Upper lobe of left lung (tissue), 6 donors: ENCODE results near the gene TASL. TPM values are rescaled to one million over a fixed set of nuclear protein-coding genes. Genes with fewer than 3 reads are reported as not detected.
A peak's percentile ranks its signal among the peaks of the same experiment; 100 is the strongest.

ENCODE experiments used
- ATAC-seq, 2 donors: fragments of 200-7000 bp; cut with Tn5 transposase; one replicate each; pipeline ENCODE4 v1.9.1; 2022; ENCODE audit warnings: mild to moderate bottlenecking in 2 of 2, moderate library complexity in 2 of 2; ENCODE audit not compliant: low FRiP score in 2 of 2
- DNase-seq, 2 donors: peaks; one replicate each; pipeline ENCODE4 v3.0.0-alpha.2; 2019 to 2020
- H3K27ac ChIP-seq, 4 donors: fragments of 200-600 bp; sonication (generic); one replicate each; pipeline ENCODE4 v1.5.1; 2016 to 2019
- H3K27me3 ChIP-seq, 4 donors: fragments of 200-600 bp; sonication (generic); one replicate each; pipeline ENCODE4 v1.5.1; 2017 to 2019
- H3K36me3 ChIP-seq, 4 donors: fragments of 200-600 bp; sonication (generic); one replicate each; pipeline ENCODE4 v1.5.1; 2016 to 2019
- H3K4me1 ChIP-seq, 4 donors: fragments of 200-600 bp; sonication (generic); one replicate each; pipeline ENCODE4 v1.5.1; 2018 to 2019
- H3K4me3 ChIP-seq, 4 donors: fragments of 200-600 bp; sonication (generic); one replicate each; pipeline ENCODE4 v1.5.1; 2017 to 2019; ENCODE audit warnings: mild to moderate bottlenecking in 2 of 4, moderate library complexity in 1 of 4
- H3K9me3 ChIP-seq, 4 donors: fragments of 200-600 bp; sonication (generic); one replicate each; pipeline ENCODE4 v1.5.1; 2018 to 2019
- EP300 ChIP-seq, 4 donors: sonication (generic); formaldehyde crosslinking; IDR thresholded peaks; one replicate each; pipeline ENCODE4 v1.5.1; 2017; ENCODE audit warnings: antibody characterized with exemption in 4 of 4, control low read depth in 2 of 4
- POLR2A ChIP-seq, 4 donors: fragments of 450-650 bp; IDR thresholded peaks; one replicate each; pipeline ENCODE4 v1.5.1; 2016 to 2017; ENCODE audit warnings: antibody characterized with exemption in 4 of 4, mild to moderate bottlenecking in 2 of 4
- POLR2AphosphoS5 ChIP-seq, 2 donors: sonication (generic); formaldehyde crosslinking; IDR thresholded peaks; one replicate each; pipeline ENCODE4 v1.5.1; 2017; ENCODE audit warnings: antibody characterized with exemption in 2 of 2
- WGBS, 2 donors: methylation state at CpG; one replicate each; pipeline ENCODE4 v1.1.5; 2017 to 2018; 5-methylcytosine and 5-hydroxymethylcytosine counted together
- total RNA-seq, 6 donors: library from RNA; depleted of rRNA in 4 of 6; stranded (reverse); fragments of >200 nt in 4 of 6; gene quantifications; one replicate each; pipeline versions ENCODE4 v1.1.0 to v1.2.1, GENCODE V29; 2016 to 2021
- TF ChIP-seq, protein P1 (sequence below), 6 experiments: fragments of 450-650 bp in 4 of 6; fragments of 200-600 bp in 2 of 6; sonication (generic) in 2 of 6; IDR thresholded peaks; one replicate each; pipeline ENCODE4 v1.5.1; 2016 to 2019; ENCODE audit warnings: antibody characterized with exemption in 6 of 6
- donor health status: DM: no; HTN: no; CAD: no; lungs with moderate emphysema.
- donor health status: DM: no; HTN: yes; CAD: no; lungs with severe emphysema.

TASL gene
- total RNA-seq, 6 donors from 2014 or later = 1.2 to 7.2 (median 5.0) TPM

DNA sequence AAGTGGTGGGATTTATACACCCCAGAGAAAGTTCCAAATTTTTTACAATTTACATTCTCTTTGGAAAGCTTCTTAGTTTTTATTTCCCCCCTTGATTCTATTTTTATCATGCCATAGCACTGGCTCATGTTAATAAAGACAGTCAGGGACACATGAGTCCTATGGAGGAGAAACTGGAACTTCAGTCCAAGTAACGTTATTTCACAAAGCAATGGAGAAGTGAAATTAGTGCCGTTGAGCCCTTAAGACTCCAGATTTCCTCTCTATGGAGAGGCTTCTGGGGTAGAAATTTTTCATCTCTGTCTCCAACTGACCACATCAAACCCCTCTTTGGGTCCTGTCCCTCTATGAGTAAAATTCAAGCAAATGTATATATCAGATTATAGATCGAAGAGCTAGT is 12.8 kb upstream of the TASL start:
- peak overlapping the region in 1 of 4 donors; percentile 30 for H3K27ac ChIP-seq
- H3K9me3 ChIP-seq = no peaks in the 10 kb centered on the region
- no peaks in the 10 kb centered on the region for H3K27me3 ChIP-seq
- ATAC-seq (no peak), DNase-seq (no peak)
- WGBS, 2 donors = 71 to 78% methylated on average over 3 of the region's 3 CpGs
- TF ChIP-seq POLR2AphosphoS5 (IDR thresholded peaks at IDR 0.05) (no peak), POLR2A (IDR thresholded peaks at IDR 0.05) (no peak), EP300 (IDR thresholded peaks at IDR 0.05) (no peak)
- TF ChIP-seq, protein P1, sequence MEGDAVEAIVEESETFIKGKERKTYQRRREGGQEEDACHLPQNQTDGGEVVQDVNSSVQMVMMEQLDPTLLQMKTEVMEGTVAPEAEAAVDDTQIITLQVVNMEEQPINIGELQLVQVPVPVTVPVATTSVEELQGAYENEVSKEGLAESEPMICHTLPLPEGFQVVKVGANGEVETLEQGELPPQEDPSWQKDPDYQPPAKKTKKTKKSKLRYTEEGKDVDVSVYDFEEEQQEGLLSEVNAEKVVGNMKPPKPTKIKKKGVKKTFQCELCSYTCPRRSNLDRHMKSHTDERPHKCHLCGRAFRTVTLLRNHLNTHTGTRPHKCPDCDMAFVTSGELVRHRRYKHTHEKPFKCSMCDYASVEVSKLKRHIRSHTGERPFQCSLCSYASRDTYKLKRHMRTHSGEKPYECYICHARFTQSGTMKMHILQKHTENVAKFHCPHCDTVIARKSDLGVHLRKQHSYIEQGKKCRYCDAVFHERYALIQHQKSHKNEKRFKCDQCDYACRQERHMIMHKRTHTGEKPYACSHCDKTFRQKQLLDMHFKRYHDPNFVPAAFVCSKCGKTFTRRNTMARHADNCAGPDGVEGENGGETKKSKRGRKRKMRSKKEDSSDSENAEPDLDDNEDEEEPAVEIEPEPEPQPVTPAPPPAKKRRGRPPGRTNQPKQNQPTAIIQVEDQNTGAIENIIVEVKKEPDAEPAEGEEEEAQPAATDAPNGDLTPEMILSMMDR (IDR thresholded peaks at IDR 0.05) = no peak
- H3K4me3 ChIP-seq = no peak overlapping the region
- H3K36me3 ChIP-seq = no peaks in the 10 kb centered on the region
- H3K4me1 ChIP-seq = no peaks in the 10 kb centered on the region

DNA sequence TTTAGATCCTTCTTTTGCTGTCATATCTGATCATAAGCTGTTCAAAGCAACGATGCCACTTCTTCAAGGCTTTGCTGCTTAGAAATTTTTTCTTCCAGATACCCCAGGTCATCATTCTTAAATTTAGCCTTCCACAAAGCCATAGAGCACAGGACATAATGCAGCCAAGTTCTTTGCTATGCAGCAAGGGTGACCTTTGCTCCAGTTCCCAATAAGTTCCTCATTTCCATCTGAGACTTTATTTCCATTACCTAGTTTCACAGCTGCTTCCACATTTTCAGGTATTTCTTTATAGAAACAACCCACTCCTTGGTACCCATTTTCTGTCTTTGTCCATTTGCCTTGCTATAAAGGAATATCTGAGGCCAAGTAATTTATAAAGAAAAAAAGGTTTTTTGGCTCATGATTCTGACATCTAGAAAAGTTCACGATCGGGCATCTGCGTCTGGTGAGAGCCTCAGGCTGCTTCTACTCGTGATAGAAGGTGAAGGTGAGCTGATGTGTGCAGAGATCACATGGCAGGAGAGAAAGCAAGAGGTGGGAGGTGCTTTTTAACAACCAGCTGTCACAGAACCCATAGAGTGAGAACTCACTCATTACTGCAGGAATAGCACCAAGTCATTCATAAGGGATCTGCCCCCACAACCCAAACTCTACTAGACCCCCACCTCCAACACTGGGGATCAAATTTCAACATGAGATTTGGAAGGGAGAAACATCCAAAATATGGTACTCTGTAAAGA is 11.8 kb upstream of the TASL start:
- Histone ChIP-seq H3K36me3 (no peaks in the 10 kb centered on the region), H3K4me1 (no peaks in the 10 kb centered on the region), H3K27ac (peak overlapping the region in 1 of 4 donors; percentile 53), H3K9me3 (no peaks in the 10 kb centered on the region), H3K4me3 (no peak overlapping the region), H3K27me3 (no peaks in the 10 kb centered on the region)
- no peak for TF ChIP-seq EP300 (IDR thresholded peaks at IDR 0.05)
- TF ChIP-seq, protein P1 (IDR thresholded peaks at IDR 0.05) = no peak
- TF ChIP-seq POLR2AphosphoS5 (IDR thresholded peaks at IDR 0.05) = no peak
- TF ChIP-seq POLR2A (IDR thresholded peaks at IDR 0.05) = no peak
- ATAC-seq (no peak), DNase-seq (no peak)
- 75 to 85% methylated on average over 5 of the region's 5 CpGs for WGBS, 2 donors

DNA sequence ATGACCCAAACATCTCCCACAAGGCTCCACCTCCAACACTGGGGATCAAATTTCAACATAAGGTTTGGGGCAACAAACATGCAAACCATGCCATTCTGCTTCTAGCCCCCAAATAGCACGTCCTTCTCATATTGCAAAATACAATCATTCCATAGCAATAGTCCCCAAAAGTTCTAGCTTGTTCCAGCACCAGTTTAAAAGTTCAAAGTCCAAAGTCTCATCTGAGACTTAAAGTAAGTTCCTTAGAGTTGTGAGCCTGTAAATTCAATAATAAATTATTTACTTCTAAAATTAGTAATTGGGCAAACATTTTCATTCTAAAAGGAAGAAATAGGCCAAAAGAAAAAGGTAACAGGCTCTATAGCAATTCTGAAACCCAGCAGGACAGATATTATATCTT is 8.9 kb upstream of the TASL start:
- H3K4me3 ChIP-seq = no peak overlapping the region
- DNase-seq = no peak
- no peaks in the 10 kb centered on the region for H3K9me3 ChIP-seq
- no peak for ATAC-seq
- no peak overlapping the region for H3K27ac ChIP-seq
- H3K27me3 ChIP-seq = no peaks in the 10 kb centered on the region
- H3K4me1 ChIP-seq = no peaks in the 10 kb centered on the region
- no peak for TF ChIP-seq EP300 (IDR thresholded peaks at IDR 0.05)
- TF ChIP-seq POLR2A (IDR thresholded peaks at IDR 0.05) = no peak
- TF ChIP-seq, protein P1 (IDR thresholded peaks at IDR 0.05) = no peak
- no peak for TF ChIP-seq POLR2AphosphoS5 (IDR thresholded peaks at IDR 0.05)
- no peaks in the 10 kb centered on the region for H3K36me3 ChIP-seq
- WGBS, 2 donors = 46% methylated on average over 1 of the region's 1 CpG; no CpG with 5 or more reads in 1 of the 2 donors

DNA sequence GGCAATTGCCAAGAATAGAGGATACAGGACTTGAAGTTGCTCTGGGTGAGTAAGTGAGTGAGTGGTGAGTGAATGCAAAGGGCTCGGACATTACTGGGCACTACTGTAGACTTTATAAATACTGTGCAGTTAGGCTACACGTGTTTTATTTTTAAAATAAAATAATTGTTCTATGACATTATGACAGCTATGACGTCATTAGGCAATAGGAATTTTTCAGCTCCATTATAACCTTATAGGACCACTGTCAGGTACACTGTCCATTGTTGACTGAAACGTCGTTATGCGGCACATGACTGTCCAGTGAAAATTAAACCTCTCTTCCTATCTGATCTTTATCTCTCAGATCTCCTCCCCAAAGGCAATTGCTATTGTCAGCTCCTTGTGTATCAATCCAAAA is 5.1 kb upstream of the TASL start:
- Histone ChIP-seq H3K27me3 (no peaks in the 10 kb centered on the region), H3K36me3 (no peaks in the 10 kb centered on the region), H3K4me3 (no peak overlapping the region), H3K9me3 (no peaks in the 10 kb centered on the region), H3K27ac (no peak overlapping the region), H3K4me1 (no peaks in the 10 kb centered on the region)
- 75 to 77% methylated on average over 6 of the region's 6 CpGs for WGBS, 2 donors
- TF ChIP-seq EP300 (IDR thresholded peaks at IDR 0.05) (no peak), POLR2A (IDR thresholded peaks at IDR 0.05) (no peak), POLR2AphosphoS5 (IDR thresholded peaks at IDR 0.05) (no peak)
- TF ChIP-seq, protein P1 (IDR thresholded peaks at IDR 0.05) = no peak
- ATAC-seq (no peak), DNase-seq (no peak)

DNA sequence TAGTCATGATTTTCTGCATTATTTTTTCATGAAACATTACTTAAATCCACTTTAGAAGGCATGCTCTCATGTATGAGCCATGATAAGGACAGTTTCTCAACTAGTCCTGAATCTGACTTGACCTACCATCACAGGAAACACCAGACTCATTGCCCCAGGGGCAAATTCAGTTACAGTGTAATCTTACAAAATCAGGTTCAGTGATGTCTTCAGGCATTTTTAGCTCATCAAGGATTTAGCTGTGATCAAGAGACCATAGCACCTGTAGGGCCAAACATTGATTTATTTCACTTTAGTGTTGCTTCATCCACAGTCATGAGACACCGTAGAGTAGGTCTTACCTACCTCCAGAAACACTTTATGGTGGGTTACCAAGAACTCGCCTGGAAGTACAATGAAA is 3.1 kb upstream of the TASL start:
- H3K36me3 ChIP-seq = no peaks in the 10 kb centered on the region
- TF ChIP-seq POLR2AphosphoS5 (IDR thresholded peaks at IDR 0.05) = no peak
- TF ChIP-seq, protein P1 (IDR thresholded peaks at IDR 0.05) = no peak
- no peak for TF ChIP-seq EP300 (IDR thresholded peaks at IDR 0.05)
- no peak for TF ChIP-seq POLR2A (IDR thresholded peaks at IDR 0.05)
- ATAC-seq = no peak
- H3K27ac ChIP-seq = no peak overlapping the region
- H3K9me3 ChIP-seq = no peaks in the 10 kb centered on the region
- no peak overlapping the region for H3K4me3 ChIP-seq
- H3K27me3 ChIP-seq = no peaks in the 10 kb centered on the region
- 78 to 81% methylated on average over 2 of the region's 2 CpGs for WGBS, 2 donors
- no peak for DNase-seq
- H3K4me1 ChIP-seq = no peaks in the 10 kb centered on the region
